ENCODE measurements around the gene TTLL5. TPM values are rescaled to one million over a fixed set of nuclear protein-coding genes. Genes with fewer than 3 reads are reported as not detected.

TTLL5 gene
- total RNA-seq, 2 experiments from 2014 or later: 19.8 to 26.4 TPM

DNA sequence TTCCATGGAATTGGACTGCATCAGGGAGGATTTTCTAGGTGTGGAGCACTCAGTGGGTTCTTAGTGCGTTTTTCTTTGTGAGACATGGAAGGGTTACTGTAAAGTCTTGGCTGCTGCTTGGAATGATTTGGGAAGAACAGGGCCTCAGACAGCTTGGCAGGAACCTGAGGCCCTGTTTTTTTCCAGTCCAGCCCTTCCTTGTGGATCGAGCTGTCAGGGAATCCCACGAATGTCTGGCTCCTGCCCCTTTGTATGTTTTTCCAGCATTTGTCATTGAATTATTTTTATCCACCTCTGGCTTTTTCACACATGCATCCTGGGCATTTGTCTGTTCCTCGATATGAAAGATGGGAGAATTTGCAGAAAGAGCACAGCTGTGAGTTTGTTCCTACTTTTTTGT, 162.3 kb downstream of the TTLL5 start:
- peaks cover 6% of the 10 kb centered on the region for H3K4me1 Mint-ChIP-seq (ENCODE audit: low read depth)
- DNase-seq (no peak), ATAC-seq (ENCODE audit: poor library complexity) (no peak)
- H3K9me3 ChIP-seq (ENCODE audit: control insufficient read depth in 1 of 2, insufficient read depth in 1 of 2, low read length in 2 of 2): no peaks in the 10 kb centered on the region
- ChIA-PET CTCF (no interaction called here), POLR2A (no interaction called here)
- H3K27ac Mint-ChIP-seq: no peak overlapping the region
- no peak overlapping the region for H3K4me3 Mint-ChIP-seq
- H3K27ac ChIP-seq (ENCODE audit: low read depth in 1 of 2, low read length in 2 of 2): no peak overlapping the region
- H3K27me3 Mint-ChIP-seq: no peaks in the 10 kb centered on the region
- TF ChIP-seq, protein P1, sequence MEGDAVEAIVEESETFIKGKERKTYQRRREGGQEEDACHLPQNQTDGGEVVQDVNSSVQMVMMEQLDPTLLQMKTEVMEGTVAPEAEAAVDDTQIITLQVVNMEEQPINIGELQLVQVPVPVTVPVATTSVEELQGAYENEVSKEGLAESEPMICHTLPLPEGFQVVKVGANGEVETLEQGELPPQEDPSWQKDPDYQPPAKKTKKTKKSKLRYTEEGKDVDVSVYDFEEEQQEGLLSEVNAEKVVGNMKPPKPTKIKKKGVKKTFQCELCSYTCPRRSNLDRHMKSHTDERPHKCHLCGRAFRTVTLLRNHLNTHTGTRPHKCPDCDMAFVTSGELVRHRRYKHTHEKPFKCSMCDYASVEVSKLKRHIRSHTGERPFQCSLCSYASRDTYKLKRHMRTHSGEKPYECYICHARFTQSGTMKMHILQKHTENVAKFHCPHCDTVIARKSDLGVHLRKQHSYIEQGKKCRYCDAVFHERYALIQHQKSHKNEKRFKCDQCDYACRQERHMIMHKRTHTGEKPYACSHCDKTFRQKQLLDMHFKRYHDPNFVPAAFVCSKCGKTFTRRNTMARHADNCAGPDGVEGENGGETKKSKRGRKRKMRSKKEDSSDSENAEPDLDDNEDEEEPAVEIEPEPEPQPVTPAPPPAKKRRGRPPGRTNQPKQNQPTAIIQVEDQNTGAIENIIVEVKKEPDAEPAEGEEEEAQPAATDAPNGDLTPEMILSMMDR (IDR thresholded peaks at IDR 0.05): no peak
- no peaks in the 10 kb centered on the region for H3K4me1 ChIP-seq (ENCODE audit: insufficient read depth, low read length)
- H3K36me3 ChIP-seq (ENCODE audit: insufficient read depth, low read length): peaks cover 23% of the 10 kb centered on the region
- intact Hi-C loops (cut with DNase I, micrococcal nuclease): no loop called here
- H3K36me3 Mint-ChIP-seq (ENCODE audit: low read depth): peaks cover 32% of the 10 kb centered on the region
- H3K27me3 ChIP-seq (ENCODE audit: control insufficient read depth in 1 of 2, insufficient read depth in 2 of 2, low read length in 2 of 2): no peaks in the 10 kb centered on the region
- no peaks in the 10 kb centered on the region for H3K9me3 Mint-ChIP-seq
- H3K4me3 ChIP-seq (ENCODE audit: low read length): no peak overlapping the region

DNA sequence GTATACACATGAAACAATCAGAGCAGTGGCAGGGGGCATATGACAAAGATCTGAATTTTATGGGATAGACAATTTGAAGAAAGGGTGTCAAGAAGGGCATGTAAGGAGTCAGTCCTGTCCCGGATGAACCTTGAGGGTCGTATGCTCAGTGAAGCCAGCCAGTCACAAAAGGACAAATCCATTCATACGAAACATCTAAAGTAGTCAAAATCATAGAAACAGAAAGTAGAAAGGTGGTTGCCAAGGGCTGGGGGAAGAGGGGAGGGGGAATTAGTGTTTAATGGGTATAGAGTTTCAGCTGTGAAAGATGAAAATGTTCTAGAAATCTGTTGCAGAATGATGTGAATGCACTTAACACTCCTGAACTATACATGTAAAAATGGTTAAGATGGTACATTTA, 163.3 kb downstream of the TTLL5 start:
- no peak overlapping the region for H3K4me3 ChIP-seq (ENCODE audit: low read length)
- Mint-ChIP-seq H3K9me3 (no peaks in the 10 kb centered on the region), H3K27me3 (no peaks in the 10 kb centered on the region), H3K36me3 (ENCODE audit: low read depth) (peaks cover 32% of the 10 kb centered on the region), H3K27ac (no peak overlapping the region), H3K4me3 (no peak overlapping the region), H3K4me1 (ENCODE audit: low read depth) (peaks cover 6% of the 10 kb centered on the region)
- no peaks in the 10 kb centered on the region for H3K27me3 ChIP-seq (ENCODE audit: control insufficient read depth in 1 of 2, insufficient read depth in 2 of 2, low read length in 2 of 2)
- DNase-seq (no peak), ATAC-seq (ENCODE audit: poor library complexity) (no peak)
- peaks cover 23% of the 10 kb centered on the region for H3K36me3 ChIP-seq (ENCODE audit: insufficient read depth, low read length)
- no peaks in the 10 kb centered on the region for H3K4me1 ChIP-seq (ENCODE audit: insufficient read depth, low read length)
- H3K9me3 ChIP-seq (ENCODE audit: control insufficient read depth in 1 of 2, insufficient read depth in 1 of 2, low read length in 2 of 2): no peaks in the 10 kb centered on the region
- ChIA-PET CTCF (no interaction called here), POLR2A (interaction anchor here (0.6 kb wide), 1 partner anchor 11 kb away, joined by 3 read pairs; no protein-coding TSS in a partner anchor)
- intact Hi-C loops (cut with DNase I, micrococcal nuclease): no loop called here
- H3K27ac ChIP-seq (ENCODE audit: low read depth in 1 of 2, low read length in 2 of 2): no peak overlapping the region
- TF ChIP-seq, protein P1 (IDR thresholded peaks at IDR 0.05): no peak

- H3K27ac Mint-ChIP-seq: no peak overlapping the region
- ChIA-PET CTCF (no interaction called here), POLR2A (no interaction called here)
- H3K4me1 Mint-ChIP-seq (ENCODE audit: low read depth): peaks cover 6% of the 10 kb centered on the region
- H3K9me3 Mint-ChIP-seq: no peaks in the 10 kb centered on the region
- Histone ChIP-seq H3K27me3 (ENCODE audit: control insufficient read depth in 1 of 2, insufficient read depth in 2 of 2, low read length in 2 of 2) (no peaks in the 10 kb centered on the region), H3K4me3 (ENCODE audit: low read length) (no peak overlapping the region), H3K27ac (ENCODE audit: low read depth in 1 of 2, low read length in 2 of 2) (no peak overlapping the region), H3K4me1 (ENCODE audit: insufficient read depth, low read length) (no peaks in the 10 kb centered on the region), H3K9me3 (ENCODE audit: control insufficient read depth in 1 of 2, insufficient read depth in 1 of 2, low read length in 2 of 2) (no peaks in the 10 kb centered on the region), H3K36me3 (ENCODE audit: insufficient read depth, low read length) (peaks cover 16% of the 10 kb centered on the region)
- ATAC-seq (ENCODE audit: poor library complexity): no peak
- TF ChIP-seq, protein P1 (IDR thresholded peaks at IDR 0.05): no peak
- DNase-seq: no peak
- intact Hi-C loops (cut with DNase I, micrococcal nuclease): no loop called here
- peaks cover 25% of the 10 kb centered on the region for H3K36me3 Mint-ChIP-seq (ENCODE audit: low read depth)
- H3K4me3 Mint-ChIP-seq: no peak overlapping the region
- H3K27me3 Mint-ChIP-seq: no peaks in the 10 kb centered on the region
These were observed 164.1 kb downstream of the TTLL5 start for GRCh38 chr14:75825147-75825592.

All from CD4-positive, alpha-beta T cell (primary cell).